ENCODE results near the gene ZNF280B. TPM values are rescaled to one million over a fixed set of nuclear protein-coding genes. Genes with fewer than 3 reads are reported as not detected.

The ZNF280B gene
- polyA plus RNA-seq (2013): 1.2 TPM

- H3K36me3 ChIP-seq (ENCODE audit: control insufficient read depth in 4 of 4, insufficient read depth in 4 of 4, low read length in 3 of 4): peaks cover 0 to 20% (median 5%) of the 10 kb centered on the region in 4 experiments
- peak; percentile 85 to 93 (median 92) for DNase-seq
- H3K27ac ChIP-seq (ENCODE audit: insufficient read depth in 1 of 2, low read depth in 1 of 2, low read length in 2 of 2, poor library complexity in 1 of 2, severe bottlenecking in 2 of 2): peak within 1 kb of the TSS in 1 of 2 experiments; percentile 86
- ChIA-PET CTCF (interaction anchor here (0.7 to 2.3 kb wide), 5 partner anchors 10 to 115 kb away, joined by 3 to 10 read pairs (median 3); no protein-coding TSS in a partner anchor), POLR2A (no interaction called here)
- peaks cover 0 to 7% (median 5%) of the 10 kb centered on the region in 4 experiments for H3K4me1 ChIP-seq (ENCODE audit: control extremely low read depth in 1 of 4, control insufficient read depth in 4 of 4, insufficient read depth in 4 of 4, low read length in 3 of 4)
- H3K27me3 ChIP-seq (replicated peaks in 2 of 5; ENCODE audit: control insufficient read depth in 4 of 5, insufficient read depth in 5 of 5, low read length in 4 of 5): peaks cover 0 to 7% (median 4%) of the 10 kb centered on the region in 5 experiments
- WGBS (ENCODE audit: insufficient coverage): 3% methylated on average over 61 of the region's 72 CpGs
- peak within 1 kb of the TSS; percentile 60 to 92 (median 76) for H3K4me3 ChIP-seq (ENCODE audit: control insufficient read depth in 1 of 7, extremely low read depth in 1 of 7, insufficient read depth in 4 of 7, low read depth in 2 of 7, low read length in 6 of 7)
- peaks cover 0 to 7% (median 2%) of the 10 kb centered on the region in 5 experiments for H3K9me3 ChIP-seq (ENCODE audit: control extremely low read depth in 1 of 5, control insufficient read depth in 4 of 5, insufficient read depth in 2 of 5, low read depth in 1 of 5, low read length in 4 of 5)
Measured at GRCh38 chr22:22508274-22509176, at the start of gene ZNF280B. Gene ZNF280B, minus strand, starts transcription at chr22:22508742. Its CDS starts 19,344 bp downstream, at chr22:22489398.

GRCh38 chr22:22556995-22557925 is 48.7 kb upstream of the ZNF280B start:
- 94% methylated on average over 25 of the region's 38 CpGs for WGBS (ENCODE audit: insufficient coverage)
- Histone ChIP-seq H3K4me3 (ENCODE audit: control insufficient read depth in 1 of 7, extremely low read depth in 1 of 7, insufficient read depth in 4 of 7, low read depth in 2 of 7, low read length in 6 of 7) (no peak overlapping the region), H3K27ac (ENCODE audit: insufficient read depth in 1 of 2, low read depth in 1 of 2, low read length in 2 of 2, poor library complexity in 1 of 2, severe bottlenecking in 2 of 2) (peak overlapping the region in 1 of 2 experiments; percentile 90), H3K9me3 (ENCODE audit: control extremely low read depth in 1 of 5, control insufficient read depth in 4 of 5, insufficient read depth in 2 of 5, low read depth in 1 of 5, low read length in 4 of 5) (no peaks in the 10 kb centered on the region), H3K36me3 (ENCODE audit: control insufficient read depth in 4 of 4, insufficient read depth in 4 of 4, low read length in 3 of 4) (no peaks in the 10 kb centered on the region), H3K4me1 (ENCODE audit: control extremely low read depth in 1 of 4, control insufficient read depth in 4 of 4, insufficient read depth in 4 of 4, low read length in 3 of 4) (peaks cover 0 to 2% (median 0%) of the 10 kb centered on the region in 4 experiments), H3K27me3 (replicated peaks in 2 of 5; ENCODE audit: control insufficient read depth in 4 of 5, insufficient read depth in 5 of 5, low read length in 4 of 5) (no peaks in the 10 kb centered on the region)
- CTCF ChIA-PET: no interaction called here
- peak in 1 of 3 donors; percentile 17 for DNase-seq
- POLR2A ChIA-PET: no interaction called here

- Histone ChIP-seq H3K27ac (ENCODE audit: insufficient read depth in 1 of 2, low read depth in 1 of 2, low read length in 2 of 2, poor library complexity in 1 of 2, severe bottlenecking in 2 of 2) (peak overlapping the region in 1 of 2 experiments; percentile 90), H3K9me3 (ENCODE audit: control extremely low read depth in 1 of 5, control insufficient read depth in 4 of 5, insufficient read depth in 2 of 5, low read depth in 1 of 5, low read length in 4 of 5) (no peaks in the 10 kb centered on the region), H3K4me3 (ENCODE audit: control insufficient read depth in 1 of 7, extremely low read depth in 1 of 7, insufficient read depth in 4 of 7, low read depth in 2 of 7, low read length in 6 of 7) (no peak overlapping the region), H3K27me3 (replicated peaks in 2 of 5; ENCODE audit: control insufficient read depth in 4 of 5, insufficient read depth in 5 of 5, low read length in 4 of 5) (no peaks in the 10 kb centered on the region), H3K4me1 (ENCODE audit: control extremely low read depth in 1 of 4, control insufficient read depth in 4 of 4, insufficient read depth in 4 of 4, low read length in 3 of 4) (peaks cover 0 to 2% (median 0%) of the 10 kb centered on the region in 4 experiments), H3K36me3 (ENCODE audit: control insufficient read depth in 4 of 4, insufficient read depth in 4 of 4, low read length in 3 of 4) (no peaks in the 10 kb centered on the region)
- WGBS (ENCODE audit: insufficient coverage): 97% methylated on average over 12 of the region's 14 CpGs
- DNase-seq: no peak
- ChIA-PET CTCF (no interaction called here), POLR2A (no interaction called here)
Measured at GRCh38 chr22:22556578-22556977, 48.0 kb upstream of the ZNF280B start.

GRCh38 chr22:22555596-22555995 is 47.1 kb upstream of the ZNF280B start:
- 100% methylated on average over 8 of the region's 9 CpGs for WGBS (ENCODE audit: insufficient coverage)

GRCh38 chr22:22554587-22555284 is 46.2 kb upstream of the ZNF280B start:
- no peaks in the 10 kb centered on the region for H3K27me3 ChIP-seq (replicated peaks in 2 of 5; ENCODE audit: control insufficient read depth in 4 of 5, insufficient read depth in 5 of 5, low read length in 4 of 5)
- WGBS (ENCODE audit: insufficient coverage): 98% methylated on average over 4 of the region's 4 CpGs

More at GRCh38 chr22:22555596-22555995, 47.1 kb upstream of the ZNF280B start:
- POLR2A ChIA-PET: no interaction called here
- H3K27ac ChIP-seq (ENCODE audit: insufficient read depth in 1 of 2, low read depth in 1 of 2, low read length in 2 of 2, poor library complexity in 1 of 2, severe bottlenecking in 2 of 2): no peak overlapping the region
- H3K4me3 ChIP-seq (ENCODE audit: control insufficient read depth in 1 of 7, extremely low read depth in 1 of 7, insufficient read depth in 4 of 7, low read depth in 2 of 7, low read length in 6 of 7): no peak overlapping the region
- DNase-seq: no peak
- CTCF ChIA-PET: interaction anchor here (0.6 to 1.8 kb wide), 2 partner anchors 33 to 207 kb away, joined by 4 to 6 read pairs; no protein-coding TSS in a partner anchor
- no peaks in the 10 kb centered on the region for H3K36me3 ChIP-seq (ENCODE audit: control insufficient read depth in 4 of 4, insufficient read depth in 4 of 4, low read length in 3 of 4)
- H3K9me3 ChIP-seq (ENCODE audit: control extremely low read depth in 1 of 5, control insufficient read depth in 4 of 5, insufficient read depth in 2 of 5, low read depth in 1 of 5, low read length in 4 of 5): no peaks in the 10 kb centered on the region
- H3K27me3 ChIP-seq (replicated peaks in 2 of 5; ENCODE audit: control insufficient read depth in 4 of 5, insufficient read depth in 5 of 5, low read length in 4 of 5): no peaks in the 10 kb centered on the region
- H3K4me1 ChIP-seq (ENCODE audit: control extremely low read depth in 1 of 4, control insufficient read depth in 4 of 4, insufficient read depth in 4 of 4, low read length in 3 of 4): peaks cover 0 to 2% (median 0%) of the 10 kb centered on the region in 4 experiments

More at GRCh38 chr22:22554587-22555284, 46.2 kb upstream of the ZNF280B start:
- peak overlapping the region in 1 of 2 experiments; percentile 25 for H3K27ac ChIP-seq (ENCODE audit: insufficient read depth in 1 of 2, low read depth in 1 of 2, low read length in 2 of 2, poor library complexity in 1 of 2, severe bottlenecking in 2 of 2)
- ChIA-PET CTCF (interaction anchor here (0.9 to 1.8 kb wide), 5 partner anchors 15 to 347 kb away, joined by 3 to 5 read pairs (median 4); no protein-coding TSS in a partner anchor), POLR2A (no interaction called here)
- no peaks in the 10 kb centered on the region for H3K9me3 ChIP-seq (ENCODE audit: control extremely low read depth in 1 of 5, control insufficient read depth in 4 of 5, insufficient read depth in 2 of 5, low read depth in 1 of 5, low read length in 4 of 5)
- H3K4me1 ChIP-seq (ENCODE audit: control extremely low read depth in 1 of 4, control insufficient read depth in 4 of 4, insufficient read depth in 4 of 4, low read length in 3 of 4): peaks cover 0 to 2% (median 0%) of the 10 kb centered on the region in 4 experiments
- no peak overlapping the region for H3K4me3 ChIP-seq (ENCODE audit: control insufficient read depth in 1 of 7, extremely low read depth in 1 of 7, insufficient read depth in 4 of 7, low read depth in 2 of 7, low read length in 6 of 7)
- DNase-seq: no peak
- H3K36me3 ChIP-seq (ENCODE audit: control insufficient read depth in 4 of 4, insufficient read depth in 4 of 4, low read length in 3 of 4): no peaks in the 10 kb centered on the region

Data from common myeloid progenitor, CD34-positive (primary cell).